Fibroblast of lung (primary cell): Measurements from ENCODE around the gene EXOSC7.

Experiments used
- EZH2 ChIP-seq: IDR thresholded peaks from 2 replicates; pipeline ENCODE4 v1.5.1; 2012; ENCODE audit warnings: low read length, control low read depth, mild to moderate bottlenecking; ENCODE audit errors: missing control alignments
- TF ChIP-seq, protein P1 (sequence below), 2 donors: IDR thresholded peaks in 1 of 2; conservative IDR thresholded peaks in 1 of 2; 1 replicate in 1 of 2; 2 replicates in 1 of 2; pipeline ENCODE4 v1.5.1; 2011 to 2012; ENCODE audit warnings: low read length in 2 of 2, control low read depth in 1 of 2, inconsistent platforms in 1 of 2, low read depth in 1 of 2, mild to moderate bottlenecking in 1 of 2

DNA sequence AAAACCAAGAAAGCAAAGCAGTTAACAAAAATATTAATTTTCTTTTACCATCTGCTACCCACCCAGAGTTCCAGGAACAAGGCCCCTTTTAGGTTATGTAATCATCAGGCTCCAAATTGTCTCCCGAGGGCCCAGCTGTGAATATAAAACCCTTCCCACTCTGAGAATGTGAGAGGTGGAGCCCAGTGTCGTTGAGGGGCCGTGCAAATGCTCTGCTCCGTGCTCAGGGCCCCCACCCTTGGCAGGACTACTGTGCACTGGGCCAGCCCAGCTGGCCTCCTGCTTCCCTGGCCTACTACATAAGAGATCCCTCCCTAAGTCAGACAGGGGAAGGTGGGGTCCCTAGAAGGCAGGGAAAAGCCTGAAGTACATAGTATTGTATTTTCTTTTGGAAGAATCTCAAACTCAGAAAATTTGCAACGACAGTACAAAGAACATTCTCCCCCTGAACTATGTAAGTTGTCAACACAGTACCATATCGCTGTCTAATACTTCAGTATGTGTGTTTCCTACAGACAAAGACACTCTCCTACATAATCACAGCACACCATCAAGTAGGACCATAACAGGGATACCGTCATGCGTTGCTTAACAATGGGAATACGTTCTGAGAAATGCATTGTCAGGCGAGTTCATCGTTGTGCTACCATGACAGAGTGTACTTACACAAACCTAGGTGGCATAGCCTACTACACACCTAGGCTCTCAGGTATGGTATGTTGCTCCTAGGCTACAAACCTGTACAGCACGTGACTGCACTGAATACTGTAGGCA is 45.7 kb downstream of the EXOSC7 start:
- TF ChIP-seq, protein P1, sequence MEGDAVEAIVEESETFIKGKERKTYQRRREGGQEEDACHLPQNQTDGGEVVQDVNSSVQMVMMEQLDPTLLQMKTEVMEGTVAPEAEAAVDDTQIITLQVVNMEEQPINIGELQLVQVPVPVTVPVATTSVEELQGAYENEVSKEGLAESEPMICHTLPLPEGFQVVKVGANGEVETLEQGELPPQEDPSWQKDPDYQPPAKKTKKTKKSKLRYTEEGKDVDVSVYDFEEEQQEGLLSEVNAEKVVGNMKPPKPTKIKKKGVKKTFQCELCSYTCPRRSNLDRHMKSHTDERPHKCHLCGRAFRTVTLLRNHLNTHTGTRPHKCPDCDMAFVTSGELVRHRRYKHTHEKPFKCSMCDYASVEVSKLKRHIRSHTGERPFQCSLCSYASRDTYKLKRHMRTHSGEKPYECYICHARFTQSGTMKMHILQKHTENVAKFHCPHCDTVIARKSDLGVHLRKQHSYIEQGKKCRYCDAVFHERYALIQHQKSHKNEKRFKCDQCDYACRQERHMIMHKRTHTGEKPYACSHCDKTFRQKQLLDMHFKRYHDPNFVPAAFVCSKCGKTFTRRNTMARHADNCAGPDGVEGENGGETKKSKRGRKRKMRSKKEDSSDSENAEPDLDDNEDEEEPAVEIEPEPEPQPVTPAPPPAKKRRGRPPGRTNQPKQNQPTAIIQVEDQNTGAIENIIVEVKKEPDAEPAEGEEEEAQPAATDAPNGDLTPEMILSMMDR (conservative IDR thresholded peaks at IDR 0.05 in 1 of 2, IDR thresholded peaks at IDR 0.05 in 1 of 2; ENCODE audit: low read depth in 1 of 2, low read length in 2 of 2) = no peak
- no peak for TF ChIP-seq EZH2
